Muscle of back (tissue), 11 donors: ENCODE results near the gene KRT6C. TPM values are rescaled to one million over a fixed set of nuclear protein-coding genes. Genes with fewer than 3 reads are reported as not detected.
A peak's percentile ranks its signal among the peaks of the same experiment; 100 is the strongest.
"Not testable (repeated sequence)": the region's sequence is repeated elsewhere in the genome, so short reads cannot be mapped to it uniquely, and the experiment has no call there.

Experiments used
- DNase-seq, 3 donors: peaks; one replicate each; pipeline versions ENCODE4 v3.0.0 to v3.0.0-alpha.2; 2013
- polyA plus RNA-seq, 10 donors: library from polyadenylated mRNA; unstranded; fragments of 120-200 nt; gene quantifications; one replicate each; pipeline ENCODE4 v1.2.1, GENCODE V29; 2013; ENCODE audit not compliant: insufficient read length in 10 of 10

Gene KRT6C
- polyA plus RNA-seq, 10 donors, result 0.32 to 1.3 TPM; not detected in 8

- not testable (repeated sequence) for DNase-seq
Observed at GRCh38 chr12:52500574-52500973, 27.0 kb upstream of the KRT6C start.

DNA sequence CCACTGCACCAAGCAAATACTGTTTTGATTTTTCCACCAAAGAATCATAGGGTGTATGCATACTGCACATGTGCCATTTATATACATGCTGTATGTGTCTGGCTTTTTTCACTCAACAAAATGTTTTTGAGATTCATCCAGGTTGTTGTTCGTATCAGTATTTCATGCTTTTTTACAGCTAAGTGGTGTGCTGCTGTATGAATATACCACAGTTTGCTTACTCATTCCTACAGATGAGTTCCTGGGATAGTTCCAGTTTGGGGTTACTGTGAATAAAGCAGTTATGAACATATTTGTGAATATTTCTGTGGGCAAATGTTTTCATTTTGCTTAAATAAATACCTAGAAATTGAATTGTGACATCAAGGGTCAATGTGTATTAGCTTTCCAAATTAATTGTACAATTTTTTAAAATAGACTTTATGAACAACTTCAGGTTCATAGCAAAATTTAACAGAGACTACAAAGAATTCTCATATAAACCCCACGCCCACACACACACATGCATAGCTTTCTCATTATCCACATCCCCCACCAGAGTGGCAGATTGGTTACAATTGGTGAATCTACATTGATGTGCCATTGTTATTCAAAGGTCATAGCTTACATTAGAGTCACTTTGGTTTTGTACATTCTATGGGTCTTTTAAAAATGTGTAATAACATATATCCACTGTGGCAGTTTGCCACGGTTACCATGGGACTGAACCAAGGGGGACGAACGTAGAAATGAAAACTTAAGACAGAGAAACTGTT lies 26.4 kb upstream of the KRT6C start:
- no peak for DNase-seq

- DNase-seq, result no peak
Observed at GRCh38 chr12:52498946-52499345, 25.3 kb upstream of the KRT6C start.

GRCh38 chr12:52497975-52498374 lies 24.4 kb upstream of the KRT6C start:
- no peak for DNase-seq

DNA sequence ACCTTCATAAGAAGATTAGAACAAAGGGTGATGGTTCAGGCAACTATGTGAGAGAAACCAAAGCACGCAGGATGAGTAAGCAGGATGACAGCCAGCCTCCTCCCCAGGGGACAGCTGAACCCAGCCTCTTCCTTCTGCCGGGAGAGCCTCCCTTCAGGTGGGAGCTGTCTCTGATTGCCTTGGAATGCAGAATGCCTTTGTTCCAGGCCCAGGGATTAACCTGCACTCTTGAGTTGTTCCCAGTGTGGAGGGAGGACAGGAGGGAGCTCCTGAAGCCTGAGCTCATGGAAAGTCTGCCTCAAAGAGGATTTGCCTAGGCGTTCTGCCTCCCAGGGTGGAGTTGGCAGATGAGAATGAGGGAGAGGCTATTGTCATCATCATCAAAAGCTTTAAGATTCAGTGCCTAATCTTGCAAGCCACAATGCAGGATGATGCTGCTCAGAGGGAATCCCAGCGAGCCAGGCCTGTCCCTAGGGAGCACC lies 23.0 kb upstream of the KRT6C start:
- peak in 1 of 3 donors; percentile 68 for DNase-seq

GRCh38 chr12:52496054-52496453 lies 22.4 kb upstream of the KRT6C start:
- no peak for DNase-seq

DNA sequence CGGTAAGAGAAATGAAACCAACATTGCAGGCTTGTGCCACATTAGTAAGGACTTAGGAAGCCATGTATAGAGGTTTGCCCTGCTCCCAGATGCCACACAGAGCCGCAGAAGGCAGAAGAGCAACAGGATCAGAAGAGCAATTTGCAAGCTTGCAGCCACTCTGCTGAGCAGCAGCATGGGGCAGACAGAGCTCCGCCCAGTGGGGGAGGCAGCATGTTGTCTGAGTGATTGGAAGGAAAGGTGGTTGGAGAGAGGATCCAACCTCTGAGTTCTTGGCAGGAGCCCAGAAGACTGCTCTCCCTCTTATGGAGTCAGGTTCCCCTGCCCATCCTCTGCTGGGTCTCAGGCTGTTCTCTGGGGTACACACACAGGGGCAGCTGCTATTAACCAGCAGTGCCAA lies 21.8 kb upstream of the KRT6C start:
- DNase-seq, result peak in 1 of 3 donors; percentile 20

GRCh38 chr12:52494518-52494917 lies 20.9 kb upstream of the KRT6C start:
- DNase-seq, result no peak

DNA sequence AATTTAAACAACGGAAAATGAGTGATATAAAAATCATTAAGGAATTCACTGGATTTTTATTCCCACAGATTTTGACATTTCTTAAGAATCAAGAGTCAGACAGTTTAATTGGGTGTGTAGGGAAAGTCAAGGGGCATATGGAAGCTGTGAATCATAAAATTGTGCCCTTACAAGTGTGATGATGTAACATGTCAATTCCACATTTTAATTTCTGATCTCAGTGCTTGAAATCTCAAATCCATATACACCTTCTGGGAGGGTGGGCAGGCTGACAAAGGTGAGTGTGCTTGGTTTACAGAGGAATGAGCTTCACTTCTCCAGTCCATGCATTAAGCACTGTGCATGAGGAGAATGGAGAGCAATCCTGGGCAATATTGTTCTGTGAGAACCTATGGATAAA lies 20.5 kb upstream of the KRT6C start:
- no peak for DNase-seq

GRCh38 chr12:52493172-52493571 lies 19.6 kb upstream of the KRT6C start, which contains the start of gene KRT6A:
Gene KRT6A, minus strand, starts transcription at chr12:52493257. Its CDS starts 69 bp downstream, at chr12:52493188.
- no peak for DNase-seq

DNA sequence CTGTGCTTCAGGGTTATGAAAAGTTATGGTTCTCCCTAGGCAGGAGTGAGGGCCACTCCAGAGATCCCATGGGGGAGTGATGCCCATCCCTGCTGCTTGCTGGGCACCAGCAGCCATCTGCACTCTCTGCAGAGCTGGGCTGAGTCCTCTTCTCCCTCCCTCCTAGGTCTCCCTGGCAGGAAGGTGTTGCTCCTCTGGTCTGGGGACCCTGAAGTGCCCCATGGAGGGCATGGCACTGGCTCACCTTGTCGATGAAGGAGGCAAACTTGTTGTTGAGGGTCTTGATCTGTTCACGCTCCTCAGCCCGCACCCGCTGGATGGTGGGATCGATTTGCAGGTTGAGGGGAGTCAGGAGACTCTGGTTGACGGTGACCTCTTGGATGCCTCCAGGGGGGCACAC lies 18.8 kb upstream of the KRT6C start:
- DNase-seq, result not testable (repeated sequence)

GRCh38 chr12:52491495-52491894 lies 17.9 kb upstream of the KRT6C start:
- DNase-seq, result not testable (repeated sequence)

DNA sequence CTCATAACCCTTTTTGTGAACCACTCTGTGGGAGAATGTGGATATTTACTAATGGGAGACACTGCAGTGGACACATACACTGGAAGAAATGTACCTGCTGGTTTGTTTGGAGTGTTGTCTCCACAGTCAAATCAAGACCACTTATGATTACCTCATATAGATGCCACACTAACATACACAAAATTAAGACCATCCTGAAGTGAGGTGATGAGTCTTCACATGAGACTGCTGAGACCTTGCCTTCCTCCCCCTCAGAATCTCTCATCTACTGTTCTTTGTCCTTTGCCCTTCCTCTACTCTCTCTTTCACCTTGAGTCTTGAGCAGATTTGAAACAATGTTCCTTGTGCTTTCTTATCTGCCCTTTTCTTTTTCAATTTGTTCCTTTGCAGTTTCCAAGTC lies 15.1 kb upstream of the KRT6C start:
- DNase-seq, result no peak

- not testable (repeated sequence) for DNase-seq
Observed at GRCh38 chr12:52487744-52488443, 14.3 kb upstream of the KRT6C start.

DNA sequence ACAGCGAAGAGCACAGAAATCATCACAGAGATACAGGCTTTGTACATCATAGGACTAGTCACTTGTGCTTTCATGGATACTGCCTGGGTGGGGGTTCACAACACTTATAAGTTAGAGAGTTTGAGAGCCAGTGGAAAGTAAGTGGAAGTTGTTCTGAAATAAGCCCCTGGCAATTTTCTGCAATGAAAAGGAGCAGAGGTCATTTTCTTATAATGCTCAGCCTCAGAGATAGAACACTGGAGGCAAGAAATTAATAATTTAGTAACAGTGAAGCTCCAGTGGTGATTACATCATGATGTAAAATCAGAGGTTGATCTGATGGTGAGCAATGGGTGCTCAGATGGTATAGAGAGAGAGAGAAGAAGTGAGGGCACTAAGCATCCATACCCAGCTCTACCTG lies 13.6 kb upstream of the KRT6C start:
- DNase-seq, result no peak

DNA sequence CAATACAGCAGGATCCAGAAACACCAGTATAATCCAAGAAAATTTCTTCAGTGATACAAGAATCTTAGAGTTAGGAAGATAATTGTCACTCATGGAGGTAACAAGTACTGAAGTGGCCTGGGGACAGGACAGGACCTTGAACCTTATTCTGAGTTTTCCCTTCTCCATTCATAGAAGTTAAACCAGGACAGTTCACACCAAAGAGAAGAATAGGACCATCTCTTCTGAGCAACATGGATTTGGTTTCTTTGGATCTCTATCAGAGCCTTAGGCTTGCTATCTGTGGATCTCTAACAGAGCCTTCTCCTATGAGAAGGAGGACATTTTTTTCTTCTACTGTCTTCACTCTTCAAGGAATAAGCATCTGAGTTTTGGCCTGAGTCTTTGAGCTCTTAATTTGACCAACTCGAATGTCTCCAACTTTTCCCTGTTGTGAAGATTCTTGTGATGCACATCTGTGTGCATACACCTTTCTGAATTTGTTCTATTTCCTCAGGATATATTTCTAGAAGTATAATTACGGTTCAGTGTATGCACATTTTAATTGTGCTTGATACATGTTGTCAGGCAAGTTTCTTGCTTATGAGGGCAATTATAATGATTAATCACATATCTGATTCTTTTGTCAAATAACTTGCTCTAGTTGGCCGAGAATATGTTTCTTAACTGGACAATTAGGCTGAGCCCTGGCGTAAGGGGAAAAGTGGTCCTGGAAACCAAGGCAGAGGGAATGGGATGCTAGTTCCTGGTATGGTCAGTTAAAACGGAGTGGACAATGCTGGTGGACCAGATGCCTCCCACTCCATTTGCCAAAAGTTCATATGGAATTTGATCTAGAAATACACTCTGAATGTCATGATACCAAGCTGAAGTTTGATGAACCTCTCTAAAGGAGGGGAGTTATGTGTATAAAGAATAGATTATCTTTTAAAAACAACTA lies 12.8 kb upstream of the KRT6C start:
- DNase-seq, result no peak

DNA sequence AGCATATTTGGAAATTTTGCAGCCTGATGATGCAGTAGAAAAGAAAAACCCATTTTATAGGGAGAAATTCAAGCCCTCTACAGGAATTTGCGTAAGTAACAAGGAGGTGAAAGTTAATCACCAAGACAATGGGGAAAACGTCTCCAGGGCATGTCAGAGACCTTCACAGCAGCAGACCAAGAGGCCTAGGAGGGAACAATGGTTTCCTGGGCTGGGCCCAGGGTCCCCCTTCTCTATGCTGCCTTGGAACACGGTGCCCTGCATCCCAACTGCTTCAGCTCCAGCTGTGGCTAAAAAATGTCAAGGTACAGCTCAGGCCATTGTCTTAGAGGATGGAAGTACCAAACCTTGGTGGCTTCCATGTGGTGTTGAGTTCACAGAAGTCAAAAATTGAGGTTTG lies 6.5 kb upstream of the KRT6C start:
- no peak for DNase-seq

DNA sequence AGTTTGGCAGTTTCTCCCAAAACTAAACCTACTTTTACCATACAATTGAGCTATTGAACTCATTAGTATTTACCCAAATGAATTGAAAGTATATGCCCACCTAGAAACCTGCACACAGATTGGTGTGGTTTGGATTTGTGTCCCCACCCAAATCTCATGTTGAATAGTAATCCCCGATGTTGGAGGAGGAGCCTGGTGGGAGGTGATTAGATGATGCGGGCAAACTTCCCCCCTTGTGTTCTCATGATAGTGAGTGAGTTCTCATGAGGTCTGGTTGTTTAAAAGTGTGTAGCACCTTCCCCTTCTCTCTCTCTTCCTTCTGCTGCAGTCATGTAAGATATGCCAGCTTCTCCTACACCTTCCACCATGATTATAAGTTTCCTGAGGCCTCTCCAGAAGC lies 4.0 kb upstream of the KRT6C start:
- no peak for DNase-seq

DNA sequence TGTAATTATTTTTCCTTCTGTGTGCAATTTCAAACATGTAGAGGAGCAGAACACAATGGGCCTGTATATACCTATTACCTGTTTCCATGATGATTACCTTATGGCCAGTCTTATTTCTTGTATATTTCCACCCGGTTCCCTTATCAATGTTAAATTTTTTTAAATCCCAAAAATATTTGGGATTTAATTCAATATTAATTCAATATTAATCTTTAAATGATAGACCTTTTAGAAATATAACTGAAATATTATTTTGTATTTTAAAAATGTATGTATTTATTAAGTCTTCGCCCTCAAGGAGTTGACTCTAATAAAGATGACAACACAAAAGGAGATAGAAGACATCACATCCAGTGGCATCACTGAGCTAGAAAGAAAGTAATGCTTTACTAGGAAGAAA lies 607 bp upstream of the KRT6C start:
- DNase-seq, result no peak

- DNase-seq, result no peak
Observed at GRCh38 chr12:52469853-52470252, 3.8 kb downstream of the KRT6C start.

DNA sequence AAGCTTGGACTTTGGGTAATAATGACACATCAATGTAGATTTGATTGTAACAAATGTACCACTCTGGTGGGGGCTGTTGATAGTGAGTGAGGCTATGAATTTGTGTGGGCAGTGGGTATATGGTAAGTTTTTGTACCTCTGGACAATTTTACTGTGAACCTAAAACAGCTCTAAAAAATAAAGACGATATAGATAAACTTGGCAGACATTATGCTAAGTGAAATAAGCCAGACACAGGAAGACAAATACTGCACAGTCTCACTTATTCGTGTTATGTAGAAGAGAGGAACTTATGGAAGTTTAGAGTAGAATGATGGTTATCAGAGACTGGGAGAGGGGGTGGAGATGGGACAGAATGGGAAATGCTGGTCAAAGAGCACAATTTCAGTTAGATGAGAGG lies 8.7 kb downstream of the KRT6C start:
- DNase-seq, result no peak

DNA sequence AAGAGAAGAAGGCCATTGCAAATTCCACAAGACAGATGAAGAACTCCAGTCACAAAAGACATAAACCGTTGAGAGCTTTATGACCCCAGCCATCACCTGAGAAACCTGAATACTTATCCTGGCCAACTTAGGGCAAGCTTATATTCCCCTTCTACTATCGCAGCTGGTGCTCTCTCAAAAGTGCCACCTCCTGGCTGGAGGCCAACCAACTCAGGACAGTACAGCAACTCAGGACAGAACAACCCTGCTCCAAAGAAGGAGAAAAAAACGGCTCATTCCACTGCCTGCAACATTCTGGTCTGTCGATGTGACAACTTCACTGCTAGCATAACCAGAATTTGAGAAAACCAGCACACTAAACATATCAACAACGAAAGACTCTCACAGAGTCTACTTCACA lies 11.9 kb downstream of the KRT6C start:
- no peak for DNase-seq
